HG03097 (cell line): Measurements from ENCODE around the gene NOS1AP.
"Not testable (repeated sequence)": the region's sequence is repeated elsewhere in the genome, so short reads cannot be mapped to it uniquely, and the experiment has no call there.

ENCODE experiments used
- ATAC-seq: cut with Tn5 transposase; IDR thresholded peaks from one replicate; pipeline ENCODE4 v1.9.1; 2021; ENCODE audit not compliant: unreplicated experiment, low FRiP score

Gene NOS1AP

DNA sequence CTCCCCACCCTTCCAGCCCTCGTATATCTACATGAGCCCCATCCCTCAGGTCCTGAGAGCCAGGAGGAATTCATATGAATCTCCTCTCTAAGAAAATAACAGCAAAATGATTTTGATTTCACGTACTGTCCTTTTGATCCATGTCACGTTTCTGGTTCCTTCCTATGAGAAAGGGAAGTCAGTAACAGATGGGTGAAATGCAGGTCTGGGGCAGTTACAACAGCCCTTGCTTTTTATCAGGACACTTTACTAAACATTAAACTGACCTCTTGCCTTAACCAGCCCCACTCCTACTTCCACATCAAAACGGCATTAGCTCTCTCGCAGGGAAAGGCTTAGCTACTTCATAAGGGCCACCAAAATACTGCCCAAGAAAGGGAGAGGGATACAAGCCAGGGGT lies 248.1 kb downstream of the NOS1AP start:
- no peak for ATAC-seq

DNA sequence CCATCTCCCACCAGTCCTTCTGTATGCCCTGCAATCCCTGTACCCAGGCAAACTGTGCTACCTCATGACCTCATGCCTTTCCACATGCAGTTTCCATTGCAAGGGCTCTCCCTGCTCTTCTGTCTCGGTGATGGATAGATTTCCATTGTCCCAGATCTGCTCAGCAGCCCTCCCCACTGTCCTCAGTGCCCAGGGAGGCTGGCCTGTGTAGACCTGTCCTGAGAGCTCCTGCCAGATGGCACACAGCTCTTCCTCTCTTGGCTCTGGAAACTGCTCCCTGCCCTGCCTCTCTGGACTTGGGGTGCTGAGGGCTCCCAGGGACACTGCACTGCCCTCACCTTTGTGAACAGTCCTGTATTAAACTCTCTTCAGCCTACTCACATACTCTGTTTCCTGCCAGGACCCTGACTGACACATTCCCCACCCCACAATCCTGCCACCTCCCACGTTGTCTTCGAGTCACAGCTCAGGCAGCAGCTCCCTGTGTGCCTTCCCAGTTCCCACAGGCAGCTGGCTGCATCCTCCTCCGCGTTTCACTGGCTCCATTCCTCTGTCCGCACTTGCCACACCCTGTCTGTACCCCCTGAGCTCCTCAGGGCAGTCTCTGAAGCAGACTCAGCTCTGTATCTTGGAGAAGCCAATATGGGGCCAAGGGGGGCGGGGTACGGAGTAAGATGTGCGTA lies 250.1 kb downstream of the NOS1AP start:
- no peak for ATAC-seq

DNA sequence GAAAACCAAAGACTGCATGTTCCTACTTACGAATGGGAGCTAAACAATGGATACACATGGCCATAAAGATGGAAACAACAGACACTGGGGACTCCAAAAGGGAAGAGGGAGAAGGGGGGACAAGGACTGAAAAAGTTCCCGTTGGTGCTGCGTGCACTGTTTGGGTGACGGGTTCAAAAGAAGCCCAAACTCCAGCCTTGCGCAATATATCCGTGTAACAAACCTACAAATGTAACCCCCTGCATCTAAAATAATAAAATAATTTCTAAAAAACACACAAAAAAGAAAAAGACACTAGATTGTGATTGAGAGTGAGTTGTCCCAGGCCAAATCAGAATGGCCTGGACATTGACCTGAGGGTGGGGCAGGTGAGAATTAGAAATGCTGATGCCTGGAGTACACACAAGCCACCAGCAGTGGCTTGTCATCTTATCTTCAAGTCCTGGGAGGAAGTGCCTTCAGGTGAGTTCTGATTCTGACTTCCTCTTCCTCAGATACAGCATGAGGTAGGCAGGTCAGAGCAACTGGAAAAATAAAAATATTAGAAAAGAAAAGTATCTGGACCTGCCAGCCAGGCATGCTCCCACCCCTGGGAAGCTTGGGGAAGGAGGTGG lies 252.4 kb downstream of the NOS1AP start:
- ATAC-seq, result no peak

DNA sequence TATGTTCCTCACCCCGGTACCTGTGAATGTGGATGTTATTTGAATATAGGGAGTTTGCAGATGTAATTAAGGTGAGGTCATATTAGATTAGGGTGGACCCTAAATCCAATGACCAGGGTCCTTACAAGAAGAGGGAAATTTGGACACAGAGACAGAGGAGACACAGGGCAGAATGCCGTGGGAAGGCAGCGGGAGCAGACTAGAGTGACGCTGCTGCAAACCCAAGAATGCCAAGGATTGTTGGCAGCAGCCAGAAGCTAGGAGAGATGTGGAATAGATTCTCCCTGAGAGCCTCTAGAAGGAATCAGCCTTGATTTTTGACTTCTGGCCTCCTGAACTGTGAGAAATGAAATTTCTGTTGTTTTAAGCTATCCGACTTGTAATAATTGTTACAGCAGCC lies 253.5 kb downstream of the NOS1AP start:
- ATAC-seq, result no peak

DNA sequence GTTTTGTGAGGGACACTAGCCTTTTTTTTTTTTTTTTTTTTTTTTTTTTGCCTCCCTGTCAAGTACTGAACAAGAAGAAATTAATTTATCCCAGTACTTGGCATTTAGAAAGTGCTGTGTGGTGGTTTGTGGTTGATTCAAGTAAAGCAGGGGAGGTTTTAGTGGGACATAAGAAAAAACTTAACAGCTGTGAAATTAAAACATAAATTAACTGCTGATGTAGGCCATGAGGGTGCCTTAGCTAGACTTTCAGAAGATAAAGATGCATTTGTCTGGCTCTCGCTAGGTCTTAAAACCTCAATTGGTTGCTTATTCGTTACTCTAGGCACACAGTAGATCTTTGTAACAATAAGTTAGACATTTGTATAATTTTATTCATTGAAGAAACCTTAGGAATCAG lies 254.9 kb downstream of the NOS1AP start:
- no peak for ATAC-seq

DNA sequence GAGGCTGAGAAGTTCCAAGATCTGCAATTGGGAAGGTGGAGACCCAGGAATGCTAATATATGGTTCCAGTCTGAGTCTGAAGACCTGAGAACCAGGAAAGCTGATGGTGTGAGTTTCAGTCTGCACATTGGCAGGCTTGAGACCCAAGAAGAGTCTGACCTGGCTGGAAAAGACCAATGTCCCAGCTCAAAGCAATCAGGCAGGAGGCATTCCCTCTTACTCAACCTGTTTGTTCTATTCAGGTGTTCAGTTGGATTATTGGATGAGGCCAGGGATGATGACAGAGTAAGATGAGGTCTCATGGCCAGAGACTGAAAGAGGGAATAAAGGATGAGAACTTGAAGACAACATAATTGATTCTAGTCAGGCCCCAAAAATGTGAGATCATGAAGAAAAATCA lies 257.1 kb downstream of the NOS1AP start:
- ATAC-seq, result no peak

DNA sequence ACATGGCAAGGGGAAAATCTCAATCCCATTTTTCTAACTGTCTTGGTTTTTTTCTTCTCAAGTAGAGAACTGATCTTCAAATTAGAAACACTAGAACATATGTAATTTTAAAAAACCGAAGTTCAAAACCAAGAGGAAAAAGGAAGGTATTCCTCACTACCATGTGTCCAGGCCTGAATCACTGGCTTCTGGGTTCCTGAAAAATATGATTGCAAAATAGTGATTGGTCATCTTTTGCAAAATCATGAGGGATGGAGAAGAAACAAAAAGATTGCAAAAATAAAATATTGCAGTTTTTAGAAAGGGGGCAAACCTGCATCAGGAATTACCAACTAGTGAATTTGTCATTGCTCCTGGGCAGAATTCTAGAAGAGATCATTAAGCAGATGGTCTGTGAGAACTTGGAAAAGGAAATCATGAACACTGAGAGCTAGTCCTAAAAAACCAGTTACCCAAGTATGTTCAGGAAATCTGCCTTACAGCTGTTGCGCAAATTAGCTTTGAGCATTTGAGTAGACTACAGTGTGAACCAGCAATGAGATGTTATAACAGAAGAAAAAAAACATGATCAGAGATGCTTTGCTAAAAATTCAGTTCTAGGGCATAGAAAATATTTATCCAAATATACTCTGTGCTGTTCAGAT lies 257.8 kb downstream of the NOS1AP start:
- no peak for ATAC-seq

DNA sequence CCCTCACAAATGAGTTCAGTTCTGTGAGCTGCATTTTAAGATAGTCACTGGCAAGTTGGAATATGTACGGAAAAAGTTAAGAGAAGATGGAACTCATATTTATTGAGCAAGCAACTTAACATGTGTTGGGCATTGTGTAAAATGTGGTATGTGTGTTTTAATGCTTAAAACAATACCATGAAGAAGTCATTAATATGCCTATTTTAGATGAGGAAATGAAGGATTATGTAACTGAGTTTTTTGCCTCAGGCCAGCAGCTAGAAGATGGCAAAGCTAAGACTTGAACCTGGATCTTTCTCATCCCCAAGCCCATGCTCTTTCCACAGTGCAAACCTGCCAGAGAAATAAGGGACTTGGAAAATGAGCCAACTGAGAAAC lies 258.3 kb downstream of the NOS1AP start:
- ATAC-seq, result no peak

DNA sequence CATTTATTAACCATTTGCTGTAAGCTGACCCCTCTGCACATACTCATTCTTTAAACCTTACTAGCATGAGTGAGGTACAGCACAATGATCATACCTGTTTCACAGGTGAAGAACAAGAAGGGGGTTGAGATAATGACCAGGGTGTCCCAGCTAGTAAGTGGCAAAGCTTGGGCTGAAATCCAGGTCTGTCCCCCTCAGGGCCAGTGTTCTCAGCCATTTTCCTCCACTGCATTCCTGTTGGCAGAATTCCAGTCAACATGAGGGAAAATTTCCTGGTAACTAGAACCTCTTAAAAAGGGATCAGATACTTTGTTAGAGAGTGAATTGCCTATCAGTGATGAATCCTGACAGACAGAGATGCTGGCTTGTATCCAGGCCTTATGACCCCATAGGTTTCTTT lies 259.0 kb downstream of the NOS1AP start:
- ATAC-seq, result no peak

DNA sequence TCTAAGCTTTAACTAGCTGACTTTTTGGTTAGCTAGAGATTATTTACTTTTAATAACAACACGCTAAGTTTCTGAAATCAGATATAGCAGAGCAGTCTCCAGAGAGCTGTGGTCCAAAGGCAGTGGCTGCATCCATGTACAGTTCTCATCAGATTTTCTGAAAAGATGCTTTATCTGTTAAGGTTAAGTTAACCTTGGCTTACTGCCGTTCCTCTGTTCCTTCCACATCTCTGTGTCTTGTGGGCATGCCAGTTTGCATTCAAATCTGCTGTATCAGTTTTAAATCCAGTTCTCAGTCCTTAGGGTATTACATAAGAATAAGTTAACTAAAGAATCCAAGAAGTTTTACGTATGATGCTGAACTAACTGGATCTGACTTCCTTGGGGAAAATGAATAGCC lies 260.3 kb downstream of the NOS1AP start:
- no peak for ATAC-seq

DNA sequence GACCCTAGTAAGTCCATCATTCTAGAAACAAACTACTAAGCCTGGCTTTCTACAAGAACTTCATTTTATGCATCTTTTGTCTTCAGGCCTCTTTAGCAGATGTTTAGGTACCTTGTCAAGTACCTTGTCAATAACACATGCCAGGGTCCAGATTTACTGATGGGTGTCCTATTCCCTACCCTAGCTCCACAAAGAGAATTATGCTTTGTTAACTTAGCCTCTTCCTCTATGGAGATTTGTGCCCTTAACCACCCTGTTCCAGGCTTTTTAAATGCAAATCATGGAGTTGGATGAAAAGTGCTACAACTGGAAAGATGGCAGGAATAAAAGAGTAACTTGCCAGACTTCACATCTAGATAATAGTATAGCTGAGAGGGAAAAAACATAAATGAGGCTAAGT lies 264.5 kb downstream of the NOS1AP start:
- no peak for ATAC-seq

DNA sequence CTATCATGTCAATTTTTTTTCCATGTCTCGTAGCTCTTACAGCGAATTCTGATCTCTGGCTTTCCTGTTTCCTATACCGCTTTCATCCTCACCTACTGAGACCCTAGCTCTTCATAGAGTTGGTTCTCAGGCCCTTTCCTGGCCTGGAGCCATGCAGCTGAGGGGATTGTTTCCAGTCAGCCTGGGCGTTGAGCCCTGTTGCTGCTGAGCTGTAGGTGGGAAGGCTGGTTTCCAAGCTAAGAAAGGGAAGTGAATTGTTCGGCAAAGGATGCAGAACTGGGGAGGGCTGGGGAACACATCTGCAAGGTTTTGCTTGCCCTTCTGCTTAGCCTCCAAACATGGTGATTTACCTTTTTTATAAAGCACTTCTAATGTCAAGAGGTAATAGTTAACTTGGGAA lies 265.6 kb downstream of the NOS1AP start:
- ATAC-seq, result no peak

DNA sequence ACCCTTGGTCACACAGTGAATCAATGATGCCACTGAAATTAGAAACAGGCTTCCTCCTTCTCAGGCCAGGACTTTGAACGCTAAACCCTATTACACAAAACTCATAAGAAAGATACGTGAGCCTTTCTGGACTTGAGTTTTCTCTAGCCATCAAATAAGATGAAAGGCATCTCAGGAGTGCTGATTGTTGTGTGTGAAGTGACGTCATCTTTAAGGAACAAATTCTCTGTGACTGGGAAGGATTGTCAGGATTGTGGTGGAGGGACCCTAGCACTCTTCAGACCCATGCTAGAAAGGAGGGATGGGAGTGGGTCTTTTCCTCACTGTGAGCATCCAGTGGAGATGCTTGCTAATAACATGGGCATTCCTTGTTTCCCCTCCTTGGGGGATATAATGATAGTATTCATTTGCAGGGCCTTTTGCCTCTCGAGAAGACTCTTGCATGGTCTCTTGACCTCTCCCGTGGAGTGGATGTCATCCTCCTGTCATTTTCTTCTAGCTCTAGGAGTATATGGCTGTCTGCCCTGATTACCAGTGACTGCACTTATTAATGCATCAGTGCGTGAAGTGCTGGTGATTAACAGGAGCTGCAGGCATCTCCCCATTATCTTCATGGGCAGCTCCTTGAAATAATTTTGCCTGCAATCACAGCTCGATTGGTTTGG lies 267.3 kb downstream of the NOS1AP start:
- ATAC-seq, result no peak

DNA sequence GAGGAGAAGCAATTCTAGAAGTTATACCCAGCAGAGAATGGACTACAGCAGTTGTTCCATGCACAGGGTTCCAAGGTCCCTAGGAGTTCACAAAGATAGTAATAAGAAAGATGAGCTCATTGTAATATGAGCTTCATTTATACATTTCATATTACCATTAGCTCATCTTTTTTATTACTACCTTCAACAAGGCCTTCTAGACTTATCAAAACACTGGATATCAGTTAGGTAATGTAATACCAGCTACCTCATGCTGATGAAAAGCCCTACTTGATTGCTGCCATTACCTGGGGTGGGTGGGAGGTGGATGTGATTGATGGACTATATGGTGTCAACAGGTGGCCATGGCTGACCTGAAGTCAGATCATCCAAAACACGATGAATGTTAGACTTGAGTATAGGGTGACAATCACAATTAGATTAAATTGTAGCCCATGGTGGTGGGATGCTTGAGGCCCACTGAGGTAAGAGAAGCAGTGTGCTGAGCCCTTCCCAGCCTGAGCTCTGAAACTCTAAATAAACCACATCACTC lies 273.0 kb downstream of the NOS1AP start:
- no peak for ATAC-seq

DNA sequence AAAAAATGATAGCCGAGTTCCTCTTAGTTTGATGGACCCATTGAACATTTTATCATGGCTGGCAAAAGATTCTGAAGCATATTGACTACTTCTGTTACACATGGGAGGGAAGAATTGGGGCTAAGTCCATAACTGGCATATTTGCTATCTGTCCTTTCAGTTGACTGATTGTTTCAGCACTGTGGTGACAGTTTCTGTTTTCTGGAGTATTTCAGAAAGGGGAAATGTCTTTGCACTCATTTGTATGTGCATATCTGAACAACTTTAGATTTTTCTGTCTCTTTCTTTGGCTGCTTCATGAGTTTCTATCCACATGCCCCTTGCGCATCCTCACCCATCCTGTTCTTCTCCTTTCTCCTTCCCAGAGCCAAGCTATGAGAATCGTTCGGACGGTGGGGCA lies 274.0 kb downstream of the NOS1AP start:
- no peak for ATAC-seq

DNA sequence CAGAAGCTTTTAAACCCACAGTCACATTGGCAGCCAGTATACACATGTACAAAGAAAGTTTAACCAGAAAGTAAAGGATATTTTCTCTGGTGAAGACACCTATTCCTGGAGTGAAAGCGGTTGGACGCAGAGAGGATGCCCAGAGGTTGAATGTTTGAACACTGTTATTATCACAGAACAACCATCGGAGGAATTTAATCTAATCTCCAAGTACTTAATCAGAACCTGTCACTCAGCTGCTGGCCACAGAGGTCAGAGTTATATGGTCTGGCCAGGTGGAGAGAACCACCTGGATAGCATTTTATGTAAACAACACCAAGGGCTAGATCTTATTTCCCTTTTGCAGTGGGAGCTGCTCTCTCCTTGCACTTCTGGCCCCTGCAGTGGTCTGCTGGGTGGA lies 277.8 kb downstream of the NOS1AP start:
- ATAC-seq, result no peak

DNA sequence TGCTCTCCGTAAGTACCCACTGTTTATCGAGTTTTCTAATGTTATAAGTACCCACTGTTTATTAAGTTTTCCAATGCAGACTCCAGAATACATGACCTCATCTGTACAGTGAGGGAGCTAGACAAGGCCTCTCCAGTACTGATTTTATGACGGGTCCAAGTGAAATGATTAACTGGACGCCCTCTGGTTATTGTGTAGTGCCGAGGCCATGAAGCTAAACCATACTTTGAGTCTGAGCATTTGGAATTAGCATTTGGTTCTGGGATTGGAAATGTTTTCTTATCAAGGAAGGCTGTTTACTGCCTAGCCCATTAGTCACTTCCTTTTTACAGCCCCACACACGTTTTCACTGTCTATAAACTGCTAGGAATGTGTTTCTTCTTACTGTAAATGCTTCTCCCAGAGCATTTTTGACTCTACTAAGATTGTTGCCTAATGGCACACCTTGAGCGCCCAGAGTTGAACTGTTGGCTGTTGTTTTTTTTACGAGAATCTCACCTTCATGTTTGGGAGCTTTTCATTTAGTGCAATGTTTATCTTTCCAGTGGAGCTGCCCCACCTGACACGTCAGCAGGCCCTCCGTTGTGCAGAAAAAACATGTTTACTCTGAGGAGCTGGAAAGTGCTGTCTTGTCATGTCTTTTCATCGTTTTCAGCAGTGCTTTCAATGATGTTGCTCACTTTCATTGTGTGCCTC lies 280.3 kb downstream of the NOS1AP start:
- no peak for ATAC-seq

DNA sequence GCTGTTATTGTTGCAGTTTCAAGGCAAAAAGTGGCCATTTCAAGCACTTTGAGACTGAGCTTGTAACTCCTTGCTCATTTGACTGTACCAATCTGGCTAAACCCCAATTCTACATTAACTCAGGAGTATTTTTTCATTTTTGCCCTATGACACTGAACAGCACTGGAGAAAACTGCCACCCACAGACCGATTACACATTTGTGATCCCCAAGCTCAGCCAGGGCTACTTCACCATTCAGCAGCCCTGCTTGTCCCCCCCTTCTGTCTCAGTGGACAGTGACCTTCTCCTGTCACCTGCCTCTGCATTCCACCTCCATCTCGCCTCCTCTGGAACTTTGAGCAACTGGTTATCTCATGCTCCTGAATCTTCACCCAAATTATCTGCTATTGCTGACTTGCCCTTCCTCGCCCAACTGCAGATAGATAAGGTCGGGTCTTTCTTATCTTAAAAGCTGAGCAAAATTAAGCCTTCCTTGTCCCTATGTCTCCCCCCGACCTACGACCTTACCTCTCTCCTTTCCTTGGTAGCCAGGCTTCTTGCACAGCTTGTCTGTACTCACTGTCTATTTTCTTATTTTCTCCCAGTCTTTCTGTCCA lies 281.9 kb downstream of the NOS1AP start:
- ATAC-seq, result no peak

DNA sequence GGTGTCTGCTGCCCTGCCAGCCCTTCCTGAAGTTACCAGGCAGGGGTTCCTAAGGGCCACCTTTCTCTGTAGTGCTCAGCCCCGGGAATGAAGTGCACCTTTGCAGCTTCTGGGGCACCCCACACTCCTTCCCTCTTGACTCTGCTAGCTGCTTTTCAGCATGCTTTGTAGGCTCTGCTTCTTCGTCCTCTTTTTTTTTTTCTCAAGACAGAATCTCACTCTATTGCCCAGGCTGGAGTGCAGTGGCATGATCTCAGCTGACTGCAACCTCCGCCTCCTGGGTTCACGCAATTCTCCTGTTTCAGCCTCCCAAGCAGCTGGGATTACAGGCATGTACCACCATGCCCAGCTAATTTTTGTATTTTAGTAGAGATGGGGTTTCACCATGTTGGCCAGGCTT lies 282.4 kb downstream of the NOS1AP start:
- not testable (repeated sequence) for ATAC-seq

DNA sequence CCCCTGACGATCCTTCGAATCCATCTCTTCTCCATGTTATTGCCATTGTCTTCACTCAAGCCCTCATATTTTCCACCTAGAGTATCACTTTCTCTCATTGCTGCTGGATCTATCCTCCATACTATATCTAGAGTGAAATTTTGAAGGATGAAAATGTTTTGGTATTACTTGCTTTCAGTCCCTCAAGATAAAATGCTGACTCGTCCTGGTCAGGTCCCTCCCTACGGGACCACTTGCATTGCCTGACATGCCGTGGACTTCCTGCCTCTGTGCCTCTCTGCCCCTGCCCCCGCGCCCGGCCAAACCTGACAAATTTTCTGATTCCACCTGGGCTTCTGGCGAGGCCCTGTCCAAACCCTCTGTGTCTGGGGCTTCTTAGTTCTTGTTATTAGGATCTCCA lies 283.6 kb downstream of the NOS1AP start:
- no peak for ATAC-seq

DNA sequence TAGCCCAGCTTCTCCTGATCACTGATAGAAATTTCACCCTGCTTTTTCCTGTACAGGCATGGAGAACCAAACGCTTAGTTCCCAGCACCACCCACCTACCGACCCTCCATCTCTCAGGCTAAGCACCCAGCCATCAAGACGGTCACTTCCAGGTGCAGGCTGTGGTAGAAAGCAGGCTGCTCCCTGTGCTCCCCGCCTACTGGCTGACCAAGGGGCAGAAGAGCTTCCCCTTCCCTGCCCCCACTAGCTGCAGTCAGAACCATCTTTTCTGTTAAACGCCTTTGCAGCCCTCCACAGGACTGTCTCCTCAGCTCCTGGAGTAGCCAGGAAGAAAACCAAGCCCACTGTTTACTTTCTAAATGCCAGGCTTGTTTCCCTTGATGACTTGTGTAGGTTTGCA lies 284.2 kb downstream of the NOS1AP start:
- no peak for ATAC-seq
